Fibroblast of lung (primary cell): ENCODE data around the gene EPHB1.

Experiments
- CTCF ChIP-seq, 2 donors: IDR thresholded peaks in 1 of 2; conservative IDR thresholded peaks in 1 of 2; 1 replicate in 1 of 2; 2 replicates in 1 of 2; pipeline ENCODE4 v1.5.1; 2011 to 2012; ENCODE audit warnings: low read length in 2 of 2, control low read depth in 1 of 2, inconsistent platforms in 1 of 2, low read depth in 1 of 2, mild to moderate bottlenecking in 1 of 2
- EZH2 ChIP-seq: IDR thresholded peaks from 2 replicates; pipeline ENCODE4 v1.5.1; 2012; ENCODE audit warnings: low read length, control low read depth, mild to moderate bottlenecking; ENCODE audit errors: missing control alignments

DNA sequence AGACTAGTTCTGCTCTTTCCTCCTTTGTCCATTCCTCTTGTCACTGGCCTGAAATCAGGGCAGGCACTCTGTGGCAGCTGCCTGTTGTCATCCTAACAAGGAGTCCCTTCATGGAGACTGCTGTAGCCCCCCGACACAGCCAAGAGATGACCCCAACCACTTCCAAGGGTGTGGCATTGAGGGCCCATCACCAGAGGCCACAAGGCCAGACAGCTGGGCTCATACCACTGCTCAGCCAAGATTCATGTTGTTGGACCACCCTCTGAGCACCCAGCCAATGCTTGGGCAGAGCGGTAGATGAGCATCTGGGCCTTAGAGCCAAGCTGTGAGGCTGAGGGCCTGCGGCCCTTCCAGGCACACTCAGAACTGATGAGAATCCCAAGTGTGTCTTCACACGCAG lies 85.4 kb downstream of the EPHB1 start:
- TF ChIP-seq CTCF (conservative IDR thresholded peaks at IDR 0.05 in 1 of 2, IDR thresholded peaks at IDR 0.05 in 1 of 2; ENCODE audit: low read depth in 1 of 2, low read length in 2 of 2), result no peak
- TF ChIP-seq EZH2, result no peak
